Type B pancreatic cell (in vitro differentiated cells): ENCODE measurements around the gene SPATA2L. TPM values are rescaled to one million over a fixed set of nuclear protein-coding genes. Genes with fewer than 3 reads are reported as not detected.

Source experiments
- DNase-seq: peaks from one replicate; pipeline ENCODE4 v3.0.0; 2021; ENCODE audit warnings: mixed read lengths; ENCODE audit not compliant: unreplicated experiment; ENCODE audit errors: extremely low spot score
- H3K27ac Mint-ChIP-seq: 2 replicates; pipeline ENCODE4 v1.8.0; 2021; ENCODE audit warnings: mild to moderate bottlenecking, mixed read lengths
- H3K27me3 Mint-ChIP-seq: 2 replicates; pipeline ENCODE4 v1.8.0; 2021; ENCODE audit warnings: mixed read lengths
- H3K36me3 Mint-ChIP-seq: 2 replicates; pipeline ENCODE4 v1.8.0; 2021; ENCODE audit warnings: mixed read lengths
- H3K4me1 Mint-ChIP-seq: one replicate; pipeline ENCODE4 v1.8.0; 2021; ENCODE audit warnings: mixed read lengths; ENCODE audit not compliant: unreplicated experiment
- H3K4me3 Mint-ChIP-seq: 2 replicates; pipeline ENCODE4 v1.8.0; 2021; ENCODE audit warnings: mild to moderate bottlenecking, mixed read lengths
- H3K9me3 Mint-ChIP-seq: 2 replicates; pipeline ENCODE4 v1.8.0; 2021; ENCODE audit warnings: mixed read lengths
- CTCF ChIP-seq: fragments of 200-600 bp; sonication (generic); conservative IDR thresholded peaks from 2 replicates; pipeline ENCODE4 v1.5.0; 2021; ENCODE audit warnings: antibody characterized with exemption, mild to moderate bottlenecking
- total RNA-seq: library from RNA; stranded (reverse); gene quantifications from 2 replicates; pipeline ENCODE4 v1.2.1, GENCODE V29; 2021; ENCODE audit warnings: low replicate concordance

SPATA2L gene
- total RNA-seq, 1 donor from 2014 or later: 12.6 TPM

- Mint-ChIP-seq H3K4me3 (no peak overlapping the region), H3K27me3 (no peaks in the 10 kb centered on the region), H3K4me1 (no peaks in the 10 kb centered on the region), H3K9me3 (no peaks in the 10 kb centered on the region), H3K36me3 (peaks cover 6% of the 10 kb centered on the region), H3K27ac (no peak overlapping the region)
- no peak for TF ChIP-seq CTCF
- no peak for DNase-seq
Observed at GRCh38 chr16:89744813-89745212, 43.3 kb upstream of the SPATA2L start.

DNA sequence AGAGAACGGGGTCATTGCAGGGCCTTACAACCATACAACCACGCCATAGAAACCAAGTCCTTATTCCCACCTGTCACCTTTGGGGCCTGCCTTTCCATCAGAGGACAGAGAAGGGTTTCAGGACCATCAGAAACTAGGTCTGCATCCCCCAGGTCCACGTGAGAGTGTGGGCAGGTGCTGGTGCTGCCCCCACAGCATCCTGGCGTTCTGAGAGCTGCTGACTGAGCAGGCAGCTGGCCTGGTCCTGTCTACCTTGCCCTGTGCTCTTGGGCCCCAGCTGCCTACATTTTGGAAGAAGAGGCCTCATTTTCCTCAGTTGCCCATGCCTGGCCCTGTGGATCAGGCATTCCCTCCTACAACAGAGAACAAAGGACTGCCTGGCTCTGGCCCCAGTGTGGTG, 41.4 kb upstream of the SPATA2L start:
- no peak overlapping the region for H3K4me3 Mint-ChIP-seq
- peak overlapping the region; percentile 53 for H3K27ac Mint-ChIP-seq
- no peaks in the 10 kb centered on the region for H3K4me1 Mint-ChIP-seq
- no peaks in the 10 kb centered on the region for H3K27me3 Mint-ChIP-seq
- TF ChIP-seq CTCF: no peak
- peaks cover 3% of the 10 kb centered on the region for H3K36me3 Mint-ChIP-seq
- no peaks in the 10 kb centered on the region for H3K9me3 Mint-ChIP-seq
- DNase-seq: no peak

- DNase-seq: no peak
- no peak overlapping the region for H3K4me3 Mint-ChIP-seq
- peaks cover 3% of the 10 kb centered on the region for H3K36me3 Mint-ChIP-seq
- no peak for TF ChIP-seq CTCF
- H3K27ac Mint-ChIP-seq: no peak overlapping the region
- no peaks in the 10 kb centered on the region for H3K4me1 Mint-ChIP-seq
- H3K9me3 Mint-ChIP-seq: no peaks in the 10 kb centered on the region
- no peaks in the 10 kb centered on the region for H3K27me3 Mint-ChIP-seq
Observed at GRCh38 chr16:89741342-89742014, 40.0 kb upstream of the SPATA2L start.

DNA sequence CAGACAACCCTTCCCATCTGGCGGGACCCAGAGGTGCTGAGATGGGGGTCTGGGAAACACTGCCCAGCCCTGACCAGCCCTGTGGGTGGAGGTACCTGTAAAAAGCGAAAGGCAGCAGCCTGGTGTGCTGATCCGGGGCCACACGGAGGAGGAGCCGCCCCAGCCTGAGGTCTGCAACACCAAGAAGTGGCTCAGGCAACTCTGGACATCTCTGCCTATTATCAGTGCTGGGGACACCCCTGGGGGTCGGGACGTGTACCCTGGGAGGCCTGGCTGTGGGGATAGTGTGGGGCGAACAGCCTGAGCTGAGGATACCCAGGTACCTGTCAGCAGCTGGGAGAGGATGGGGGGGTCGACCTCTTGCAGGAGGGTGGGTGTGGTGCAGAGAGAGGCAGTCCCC, 37.9 kb upstream of the SPATA2L start:
- Mint-ChIP-seq H3K4me3 (no peak overlapping the region), H3K36me3 (peaks cover 9% of the 10 kb centered on the region)

GRCh38 chr16:89738538-89739317, 37.2 kb upstream of the SPATA2L start:
- DNase-seq: no peak
- Mint-ChIP-seq H3K4me1 (no peaks in the 10 kb centered on the region), H3K9me3 (no peaks in the 10 kb centered on the region), H3K27me3 (no peaks in the 10 kb centered on the region), H3K36me3 (peaks cover 10% of the 10 kb centered on the region), H3K4me3 (no peak overlapping the region), H3K27ac (no peak overlapping the region)
- TF ChIP-seq CTCF: no peak

More for the DNA sequence above, 37.9 kb upstream of the SPATA2L start:
- no peak for DNase-seq
- no peak overlapping the region for H3K27ac Mint-ChIP-seq
- no peaks in the 10 kb centered on the region for H3K27me3 Mint-ChIP-seq
- no peaks in the 10 kb centered on the region for H3K4me1 Mint-ChIP-seq
- TF ChIP-seq CTCF: no peak
- no peaks in the 10 kb centered on the region for H3K9me3 Mint-ChIP-seq
